NK-92 (cell line): Measurements from ENCODE around the gene TNFRSF25.
"Not testable (repeated sequence)": the region's sequence is repeated elsewhere in the genome, so short reads cannot be mapped to it uniquely, and the experiment has no call there.

ENCODE experiments used
- DNase-seq: peaks from one replicate; lab custom pipeline; 2025; ENCODE audit not compliant: unreplicated experiment; lab: John Stamatoyannopoulos, UW

Gene TNFRSF25

GRCh38 chr1:6454856-6455751, 10.9 kb downstream of the TNFRSF25 start:
- DNase-seq = no peak

- DNase-seq = not testable (repeated sequence)
Measured at GRCh38 chr1:6453895-6454855, 11.8 kb downstream of the TNFRSF25 start.

- no peak for DNase-seq
Measured at GRCh38 chr1:6450943-6451373, 15.0 kb downstream of the TNFRSF25 start.

- not testable (repeated sequence) for DNase-seq
Measured at GRCh38 chr1:6450486-6450885, 15.5 kb downstream of the TNFRSF25 start.

GRCh38 chr1:6450005-6450450, 15.9 kb downstream of the TNFRSF25 start:
- DNase-seq = no peak

- no peak for DNase-seq
Measured at GRCh38 chr1:6448749-6449631, 17.0 kb downstream of the TNFRSF25 start.

- DNase-seq = no peak
Measured at GRCh38 chr1:6447818-6448748, 17.9 kb downstream of the TNFRSF25 start.

GRCh38 chr1:6447016-6447817, 18.8 kb downstream of the TNFRSF25 start:
- DNase-seq = no peak

- no peak for DNase-seq
Measured at GRCh38 chr1:6446665-6447015, 19.3 kb downstream of the TNFRSF25 start.

- not testable (repeated sequence) for DNase-seq
Measured at GRCh38 chr1:6445929-6446328, 20.0 kb downstream of the TNFRSF25 start.

- DNase-seq = no peak
Measured at GRCh38 chr1:6445062-6445763, 20.8 kb downstream of the TNFRSF25 start.

GRCh38 chr1:6444377-6444776, 21.6 kb downstream of the TNFRSF25 start:
- DNase-seq = no peak

- no peak for DNase-seq
Measured at GRCh38 chr1:6443339-6444115, 22.4 kb downstream of the TNFRSF25 start.

GRCh38 chr1:6441586-6441985, 24.4 kb downstream of the TNFRSF25 start:
- no peak for DNase-seq

GRCh38 chr1:6440198-6441126, 25.5 kb downstream of the TNFRSF25 start:
- DNase-seq = no peak

- no peak for DNase-seq
Measured at GRCh38 chr1:6438047-6438525, 27.9 kb downstream of the TNFRSF25 start.
